Prostate gland (tissue), 2 donors: ENCODE measurements around the gene ACTN4.

ENCODE experiments used
- POLR2AphosphoS5 ChIP-seq: sonication (generic); formaldehyde crosslinking; IDR thresholded peaks from one replicate; pipeline ENCODE4 v1.6.1; 2017; ENCODE audit warnings: antibody characterized with exemption
- TF ChIP-seq, protein P1 (sequence below), 4 experiments: fragments of 200-600 bp in 2 of 4; fragments of 450-650 bp in 2 of 4; sonication (generic) in 2 of 4; IDR thresholded peaks; 1 replicate in 3 of 4; 2 replicates in 1 of 4; pipeline ENCODE4 v1.5.1; 2016 to 2019; ENCODE audit warnings: antibody characterized with exemption in 4 of 4, mild to moderate bottlenecking in 2 of 4, moderate library complexity in 2 of 4

DNA sequence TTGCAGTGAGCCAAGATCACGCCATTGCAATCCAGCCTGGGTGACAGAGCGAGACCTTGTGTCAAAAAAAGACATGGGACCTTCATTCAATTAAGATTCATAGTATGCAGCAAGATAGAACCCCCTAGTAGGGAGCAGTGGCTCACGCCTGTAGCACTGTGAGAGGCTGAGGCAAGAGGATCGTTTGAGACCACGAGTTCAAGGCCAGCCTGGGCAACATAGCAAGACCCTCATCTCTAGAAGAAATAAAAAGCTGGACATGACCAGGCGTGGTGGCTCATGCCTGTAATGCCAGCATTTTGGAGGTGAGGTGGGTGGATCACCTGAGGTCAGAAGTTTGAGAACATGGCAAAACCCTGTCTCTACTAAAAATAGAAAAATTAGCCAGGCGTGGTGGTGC, 133.0 kb downstream of the ACTN4 start:
- TF ChIP-seq, protein P1, sequence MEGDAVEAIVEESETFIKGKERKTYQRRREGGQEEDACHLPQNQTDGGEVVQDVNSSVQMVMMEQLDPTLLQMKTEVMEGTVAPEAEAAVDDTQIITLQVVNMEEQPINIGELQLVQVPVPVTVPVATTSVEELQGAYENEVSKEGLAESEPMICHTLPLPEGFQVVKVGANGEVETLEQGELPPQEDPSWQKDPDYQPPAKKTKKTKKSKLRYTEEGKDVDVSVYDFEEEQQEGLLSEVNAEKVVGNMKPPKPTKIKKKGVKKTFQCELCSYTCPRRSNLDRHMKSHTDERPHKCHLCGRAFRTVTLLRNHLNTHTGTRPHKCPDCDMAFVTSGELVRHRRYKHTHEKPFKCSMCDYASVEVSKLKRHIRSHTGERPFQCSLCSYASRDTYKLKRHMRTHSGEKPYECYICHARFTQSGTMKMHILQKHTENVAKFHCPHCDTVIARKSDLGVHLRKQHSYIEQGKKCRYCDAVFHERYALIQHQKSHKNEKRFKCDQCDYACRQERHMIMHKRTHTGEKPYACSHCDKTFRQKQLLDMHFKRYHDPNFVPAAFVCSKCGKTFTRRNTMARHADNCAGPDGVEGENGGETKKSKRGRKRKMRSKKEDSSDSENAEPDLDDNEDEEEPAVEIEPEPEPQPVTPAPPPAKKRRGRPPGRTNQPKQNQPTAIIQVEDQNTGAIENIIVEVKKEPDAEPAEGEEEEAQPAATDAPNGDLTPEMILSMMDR (IDR thresholded peaks at IDR 0.05): no peak
- no peak for TF ChIP-seq POLR2AphosphoS5
